NCI-H69 (cell line): ENCODE results near the gene OR52E4.

Source experiments
- DNase-seq: peaks from one replicate; lab custom pipeline; 2025; lab: John Stamatoyannopoulos, UW

The OR52E4 gene

DNA sequence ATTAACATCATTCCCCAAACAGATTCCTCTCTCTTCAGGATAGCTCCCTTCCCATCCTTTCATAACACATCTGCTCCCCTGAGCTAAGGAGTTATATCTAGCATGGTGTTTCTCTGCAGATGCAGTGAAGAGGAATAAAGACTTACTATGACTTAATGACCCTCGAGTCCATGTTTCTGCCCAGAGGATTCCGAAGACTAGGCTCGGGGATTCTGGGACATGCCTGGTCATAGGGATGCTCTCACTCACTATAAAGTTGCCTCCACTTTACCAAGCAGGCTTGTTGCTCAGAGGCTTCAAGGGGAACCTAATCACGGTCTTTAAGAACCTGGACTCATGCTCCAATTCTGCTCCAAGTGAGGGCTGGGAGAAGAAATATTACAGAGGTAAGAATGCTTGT is at the start of gene OR52E4:
TSS of gene OR52E4 (plus strand) at position 301 of the 400 bp plus-strand sequence. CDS start 3,664 bp downstream, outside the sequence.
- DNase-seq: no peak

GRCh38 chr11:5831196-5831829 is 49.1 kb upstream of the OR52E4 start:
- DNase-seq: no peak

- no peak for DNase-seq
These were observed 47.0 kb upstream of the OR52E4 start for GRCh38 chr11:5833446-5833845.

- no peak for DNase-seq
These were observed 42.7 kb upstream of the OR52E4 start for GRCh38 chr11:5837695-5838094.

GRCh38 chr11:5841797-5842196 is 38.6 kb upstream of the OR52E4 start, which contains the start of gene OR52E6:
OR52E6 (minus strand) TSS chr11:5841897; CDS start chr11:5841897, 0 bp downstream.
- DNase-seq: no peak

DNA sequence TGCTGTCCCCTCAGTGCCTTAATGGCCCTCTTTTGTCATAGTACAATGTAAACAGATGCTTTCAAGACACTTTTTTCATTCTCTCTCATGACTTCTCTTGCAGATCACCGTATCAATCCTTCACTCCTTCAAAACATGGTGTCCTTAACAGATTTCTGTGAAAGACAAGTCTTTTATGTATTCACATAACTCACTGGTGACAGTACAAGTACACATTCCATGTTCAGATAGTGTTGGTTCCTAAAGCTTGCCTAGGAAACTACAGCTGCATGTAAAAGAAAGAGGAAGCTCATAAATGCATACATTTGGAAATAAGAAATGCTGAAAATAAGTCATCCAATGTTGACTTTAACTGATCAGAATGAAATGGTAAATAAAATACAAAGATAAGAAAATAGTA is 33.7 kb upstream of the OR52E4 start:
- DNase-seq: no peak

- DNase-seq: no peak
These were observed 32.7 kb upstream of the OR52E4 start for GRCh38 chr11:5847711-5848110.

DNA sequence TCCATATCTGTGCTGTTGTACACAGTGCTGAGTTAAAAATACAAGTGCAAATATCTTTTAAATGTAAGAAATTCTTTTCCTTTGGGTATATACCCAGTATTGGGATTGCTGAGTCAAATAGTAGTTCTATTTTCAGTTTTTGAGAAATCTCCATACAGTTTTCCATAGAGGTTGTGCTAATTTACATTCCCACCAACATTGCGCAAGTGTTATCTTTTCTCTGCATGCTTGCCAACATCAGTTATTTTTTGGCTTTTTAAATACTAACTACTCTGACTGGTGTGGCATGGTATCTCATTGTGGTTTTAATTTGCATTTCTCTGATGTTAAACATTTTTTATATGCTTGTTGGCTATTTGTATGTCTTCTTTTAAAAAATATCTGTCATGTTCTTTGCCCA is 29.4 kb upstream of the OR52E4 start:
- DNase-seq: no peak

GRCh38 chr11:5857590-5857989 is 22.8 kb upstream of the OR52E4 start, which contains the start of gene OR52E8:
OR52E8 (minus strand) TSS chr11:5857690; CDS start chr11:5857690, 0 bp downstream.
- DNase-seq: no peak

DNA sequence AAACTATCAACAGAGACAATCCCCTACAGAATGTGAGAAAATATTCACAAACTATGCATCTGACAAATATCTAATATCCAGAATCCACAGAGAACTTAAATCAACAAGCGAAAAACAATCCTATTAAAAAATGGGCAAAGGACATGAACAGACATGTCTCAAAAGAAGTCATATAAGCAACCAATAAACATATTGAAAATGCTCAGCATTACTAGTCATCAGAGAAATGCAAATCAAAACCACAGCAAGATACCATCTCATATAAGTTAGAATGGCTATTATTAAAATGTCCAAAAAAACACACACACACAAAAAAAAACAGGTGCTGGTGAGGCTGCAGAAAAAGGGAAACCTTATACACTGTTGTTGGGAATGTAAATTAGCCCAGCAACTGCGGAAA is 14.6 kb upstream of the OR52E4 start:
- DNase-seq: no peak

- no peak for DNase-seq
These were observed 1.9 kb upstream of the OR52E4 start for GRCh38 chr11:5878564-5878963.

GRCh38 chr11:5881756-5882155 is 1.3 kb downstream of the OR52E4 start:
- DNase-seq: no peak

GRCh38 chr11:5887172-5887571 is 6.7 kb downstream of the OR52E4 start:
- no peak for DNase-seq

GRCh38 chr11:5887661-5888060 is 7.2 kb downstream of the OR52E4 start:
- no peak for DNase-seq

DNA sequence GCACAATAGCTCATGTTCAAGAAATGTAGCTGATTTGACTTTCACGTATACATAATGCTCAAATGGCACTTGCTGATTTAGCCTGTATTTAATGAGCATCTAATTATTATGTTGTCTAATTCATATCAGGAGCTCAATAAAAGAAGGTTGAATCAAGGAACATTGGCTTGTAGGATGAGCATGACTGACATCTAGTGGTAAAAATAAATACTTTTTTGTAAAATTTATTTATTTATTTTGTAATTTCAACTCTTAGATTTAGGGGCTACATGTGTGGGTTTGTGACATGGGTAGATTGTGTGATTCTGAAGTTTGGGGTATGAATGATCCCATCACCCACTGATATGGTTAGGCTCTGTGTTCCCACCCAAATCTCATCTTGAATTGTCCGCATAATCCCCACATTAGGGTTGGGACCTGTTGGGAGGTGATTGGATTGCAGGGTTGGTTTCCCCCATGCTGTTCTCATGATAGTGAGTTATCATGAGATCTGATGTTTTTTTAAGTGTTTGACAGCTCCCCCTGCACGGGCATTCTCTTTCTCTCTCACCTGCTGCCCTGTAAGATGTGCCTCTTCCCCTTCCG is 10.9 kb downstream of the OR52E4 start:
- peak; percentile 9 for DNase-seq

GRCh38 chr11:5892908-5893307 is 12.5 kb downstream of the OR52E4 start, which contains the start of gene OR52E5:
OR52E5 (plus strand) TSS chr11:5893208; CDS start chr11:5900777, 7,569 bp downstream.
- no peak for DNase-seq

- no peak for DNase-seq
These were observed 19.1 kb downstream of the OR52E4 start for GRCh38 chr11:5899534-5899933.

DNA sequence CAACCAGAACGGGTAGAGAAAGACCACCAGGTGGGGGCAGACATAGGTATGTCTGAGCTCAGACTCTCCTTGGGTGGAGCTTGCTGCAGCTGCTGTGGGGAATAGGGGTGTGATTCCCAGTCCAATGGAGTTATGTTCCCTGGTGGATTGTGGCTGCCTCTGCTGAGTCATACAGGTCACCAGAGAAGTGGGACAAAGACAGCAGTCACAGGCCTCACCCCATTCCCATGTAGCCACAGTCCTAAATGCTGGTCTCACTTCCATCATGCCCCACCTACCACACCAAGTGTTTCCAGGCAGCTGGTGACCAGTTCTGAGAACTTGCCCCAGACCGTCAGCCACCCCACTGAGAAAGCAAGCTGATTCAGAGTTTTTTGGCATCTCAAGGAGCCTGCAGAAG is 30.1 kb downstream of the OR52E4 start:
- DNase-seq: no peak

DNA sequence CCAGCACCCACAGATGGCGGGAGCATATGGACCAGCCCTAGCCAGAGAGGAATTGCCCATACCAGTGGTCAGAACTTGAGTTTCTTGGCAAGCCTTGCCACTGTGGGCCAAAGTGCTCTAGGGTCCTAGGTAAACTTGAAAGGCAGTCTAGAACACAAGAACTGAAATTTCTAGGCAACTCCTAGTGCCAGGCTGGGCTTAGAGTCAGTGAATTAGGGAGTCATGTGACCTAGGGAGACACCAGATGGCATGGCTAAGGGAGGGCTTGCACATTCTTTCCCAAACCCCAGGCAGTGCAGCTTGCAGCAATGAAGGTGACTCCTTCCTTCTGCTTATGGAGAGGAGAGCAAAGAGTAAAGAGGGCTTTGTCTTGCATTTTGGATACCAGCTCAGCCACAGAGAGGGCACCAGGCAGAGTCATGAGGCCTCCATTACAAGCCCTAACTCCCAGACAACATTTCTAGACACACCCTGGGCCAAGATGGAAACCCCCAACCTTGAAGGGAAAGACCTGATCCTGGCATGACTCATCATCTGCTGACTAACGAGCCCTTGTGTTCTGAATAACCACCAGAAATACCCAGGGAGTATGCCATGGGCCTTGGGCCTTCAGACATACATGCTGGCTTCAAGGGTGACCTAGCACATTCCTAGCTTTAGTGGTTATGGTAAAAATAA is 42.5 kb downstream of the OR52E4 start:
- no peak for DNase-seq

- no peak for DNase-seq
These were observed 43.0 kb downstream of the OR52E4 start for GRCh38 chr11:5923427-5923776.

DNA sequence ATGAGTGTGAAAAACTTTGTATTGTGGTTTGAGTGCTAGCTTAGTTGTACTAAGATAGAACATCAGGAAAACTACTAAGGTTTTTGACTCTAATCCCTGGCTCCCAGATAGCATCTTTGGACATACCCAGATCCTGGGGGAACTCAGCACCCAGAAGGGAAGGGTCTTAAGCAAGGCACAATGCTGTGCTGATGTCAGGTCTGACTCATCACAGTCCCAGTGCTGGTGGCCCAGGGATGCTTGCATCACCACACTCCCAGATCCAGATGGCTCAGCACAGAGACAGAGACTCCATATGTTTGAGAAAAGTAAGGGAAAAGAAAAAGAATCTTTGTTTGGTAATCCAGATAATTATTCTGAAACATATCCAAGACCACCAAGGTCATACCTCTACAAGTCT is 43.4 kb downstream of the OR52E4 start:
- no peak for DNase-seq

DNA sequence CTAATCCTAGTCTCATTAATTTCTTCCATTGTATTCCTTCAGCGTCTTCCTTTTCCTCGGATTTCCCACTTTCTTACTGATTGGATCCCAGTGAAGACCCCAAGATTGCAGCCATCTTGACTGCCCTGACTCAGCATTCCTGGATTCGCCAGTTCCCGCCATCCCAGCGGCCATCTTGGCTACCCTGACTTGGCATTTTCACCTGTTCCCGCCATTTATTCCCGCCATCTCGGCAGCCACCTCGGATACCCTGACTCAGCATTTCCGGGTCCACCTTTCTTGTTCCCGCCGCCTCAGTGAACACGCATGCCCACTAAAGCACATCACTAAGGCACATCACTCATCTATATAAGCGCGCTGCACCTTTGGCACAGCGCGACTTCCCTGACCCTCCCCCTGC is 47.8 kb downstream of the OR52E4 start:
- no peak for DNase-seq

DNA sequence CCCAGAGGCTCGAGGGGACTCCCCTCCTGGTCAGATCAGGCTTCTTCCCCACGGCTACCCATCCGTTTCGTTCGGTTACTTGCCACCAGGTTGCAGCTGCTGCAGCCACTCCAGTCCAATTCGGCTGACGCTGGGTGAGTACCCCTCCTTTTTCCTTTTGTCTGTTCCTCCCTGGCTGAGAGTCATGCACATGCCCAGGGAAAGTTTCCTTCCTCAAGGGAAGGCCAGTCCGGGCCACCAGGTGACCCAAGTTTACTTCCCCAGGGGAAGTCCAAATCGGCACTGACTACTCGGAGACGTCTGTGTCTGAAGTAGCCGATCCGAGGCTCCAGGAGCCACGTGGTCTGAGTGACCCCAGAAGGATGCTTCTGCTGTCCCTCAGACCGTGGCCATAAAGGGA is 48.4 kb downstream of the OR52E4 start:
- no peak for DNase-seq
